GM21786 (cell line): ENCODE results near the gene MXRA8.
"Not testable (repeated sequence)": the region's sequence is repeated elsewhere in the genome, so short reads cannot be mapped to it uniquely, and the experiment has no call there.

ENCODE experiments used
- ATAC-seq: cut with Tn5 transposase; IDR thresholded peaks from one replicate; pipeline ENCODE4 v1.9.1; 2021; ENCODE audit not compliant: unreplicated experiment

MXRA8 gene

GRCh38 chr1:1393014-1393413, 34.7 kb upstream of the MXRA8 start:
- ATAC-seq, result no peak

GRCh38 chr1:1391225-1391624, 32.9 kb upstream of the MXRA8 start:
- ATAC-seq, result no peak

GRCh38 chr1:1390675-1391074, 32.3 kb upstream of the MXRA8 start:
- no peak for ATAC-seq

- ATAC-seq, result no peak
These were observed 29.7 kb upstream of the MXRA8 start for GRCh38 chr1:1388078-1388472.

GRCh38 chr1:1387098-1388077, 29.0 kb upstream of the MXRA8 start:
- no peak for ATAC-seq

- no peak for ATAC-seq
These were observed 27.6 kb upstream of the MXRA8 start for GRCh38 chr1:1385931-1386330.

- not testable (repeated sequence) for ATAC-seq
These were observed 27.0 kb upstream of the MXRA8 start for GRCh38 chr1:1385339-1385738.

- no peak for ATAC-seq
These were observed 22.9 kb upstream of the MXRA8 start for GRCh38 chr1:1381294-1381693.

- no peak for ATAC-seq
These were observed 22.5 kb upstream of the MXRA8 start for GRCh38 chr1:1380860-1381259.

- no peak for ATAC-seq
These were observed 19.3 kb upstream of the MXRA8 start for GRCh38 chr1:1377540-1378205.

- no peak for ATAC-seq
These were observed 18.3 kb upstream of the MXRA8 start for GRCh38 chr1:1376551-1377226.

- peak; percentile 87 for ATAC-seq
These were observed 16.7 kb upstream of the MXRA8 start, which contains the start of gene AURKAIP1 for GRCh38 chr1:1374929-1375662. Gene AURKAIP1, minus strand, starts transcription at chr1:1375207. Its CDS starts 451 bp downstream, at chr1:1374756.

- ATAC-seq, result no peak
These were observed 16.2 kb upstream of the MXRA8 start for GRCh38 chr1:1374589-1374928.

- ATAC-seq, result no peak
These were observed 15.6 kb upstream of the MXRA8 start for GRCh38 chr1:1373815-1374588.

- ATAC-seq, result no peak
These were observed 14.9 kb upstream of the MXRA8 start for GRCh38 chr1:1373051-1373814.

- peak; percentile 26 for ATAC-seq
These were observed 13.7 kb upstream of the MXRA8 start for GRCh38 chr1:1371746-1372711.

- ATAC-seq, result no peak
These were observed 13.0 kb upstream of the MXRA8 start for GRCh38 chr1:1371364-1371745.

GRCh38 chr1:1370771-1371300, 12.5 kb upstream of the MXRA8 start:
- no peak for ATAC-seq
